ENCODE results near the gene BCAS3. TPM values are rescaled to one million over a fixed set of nuclear protein-coding genes. Genes with fewer than 3 reads are reported as not detected.

The BCAS3 gene
- total RNA-seq, 1 donor from 2014 or later: 75.9 TPM

- Histone ChIP-seq H3K27ac (peak overlapping the region; percentile 73 to 86), H3K27me3 (no peaks in the 10 kb centered on the region), H3K4me3 (no peak overlapping the region), H3K36me3 (no peaks in the 10 kb centered on the region), H3K9me3 (no peaks in the 10 kb centered on the region), H3K4me1 (peaks cover 4 to 27% of the 10 kb centered on the region in 2 donors)
- DNase-seq (ENCODE audit: low spot score in 2 of 2): no peak
- intact Hi-C loops (cut with DNase I): loop anchor here (5.0 kb wide), 2 partner anchors 110 to 300 kb away; no protein-coding TSS in a partner anchor
- no peak for TF ChIP-seq CTCF (IDR thresholded peaks at IDR 0.05)
These were observed 524.9 kb downstream of the BCAS3 start for GRCh38 chr17:61202564-61202963.

GRCh38 chr17:61203671-61204131 lies 526.0 kb downstream of the BCAS3 start:
- no peak for DNase-seq (ENCODE audit: low spot score in 2 of 2)
- no peak for TF ChIP-seq CTCF (IDR thresholded peaks at IDR 0.05)
- Histone ChIP-seq H3K36me3 (no peaks in the 10 kb centered on the region), H3K27ac (peak overlapping the region; percentile 73 to 86), H3K27me3 (no peaks in the 10 kb centered on the region), H3K9me3 (no peaks in the 10 kb centered on the region), H3K4me1 (peaks cover 4 to 27% of the 10 kb centered on the region in 2 donors), H3K4me3 (no peak overlapping the region)
- intact Hi-C loops (cut with DNase I): loop anchor here (5.0 kb wide), 2 partner anchors 109 to 301 kb away; no protein-coding TSS in a partner anchor

GRCh38 chr17:61204456-61204855 lies 526.8 kb downstream of the BCAS3 start:
- Histone ChIP-seq H3K4me1 (peaks cover 4 to 26% of the 10 kb centered on the region in 2 donors), H3K9me3 (no peaks in the 10 kb centered on the region), H3K4me3 (no peak overlapping the region), H3K36me3 (no peaks in the 10 kb centered on the region), H3K27me3 (no peaks in the 10 kb centered on the region), H3K27ac (peak overlapping the region; percentile 73 to 86)
- no peak for DNase-seq (ENCODE audit: low spot score in 2 of 2)
- TF ChIP-seq CTCF (IDR thresholded peaks at IDR 0.05): no peak
- intact Hi-C loops (cut with DNase I): loop anchor here (5.0 kb wide), 2 partner anchors 108 to 302 kb away; no protein-coding TSS in a partner anchor

GRCh38 chr17:61205401-61205800 lies 527.8 kb downstream of the BCAS3 start:
- Histone ChIP-seq H3K4me3 (no peak overlapping the region), H3K36me3 (no peaks in the 10 kb centered on the region), H3K9me3 (no peaks in the 10 kb centered on the region), H3K27me3 (no peaks in the 10 kb centered on the region), H3K27ac (no peak overlapping the region), H3K4me1 (peaks cover 3 to 25% of the 10 kb centered on the region in 2 donors)
- DNase-seq (ENCODE audit: low spot score in 2 of 2): no peak
- no peak for TF ChIP-seq CTCF (IDR thresholded peaks at IDR 0.05)
- intact Hi-C loops (cut with DNase I): no loop called here

- H3K27me3 ChIP-seq: no peaks in the 10 kb centered on the region
- no peak overlapping the region for H3K4me3 ChIP-seq
- no peaks in the 10 kb centered on the region for H3K9me3 ChIP-seq
- peaks cover 0 to 25% of the 10 kb centered on the region in 2 donors for H3K4me1 ChIP-seq
- H3K27ac ChIP-seq: no peak overlapping the region
- no peak for DNase-seq (ENCODE audit: low spot score in 2 of 2)
- no peaks in the 10 kb centered on the region for H3K36me3 ChIP-seq
- intact Hi-C loops (cut with DNase I): no loop called here
- no peak for TF ChIP-seq CTCF (IDR thresholded peaks at IDR 0.05)
These were observed 528.3 kb downstream of the BCAS3 start for GRCh38 chr17:61205931-61206330.

GRCh38 chr17:61206922-61207321 lies 529.3 kb downstream of the BCAS3 start:
- Histone ChIP-seq H3K27me3 (no peaks in the 10 kb centered on the region), H3K9me3 (no peaks in the 10 kb centered on the region), H3K36me3 (no peaks in the 10 kb centered on the region), H3K4me1 (peaks cover 0 to 25% of the 10 kb centered on the region in 2 donors), H3K4me3 (no peak overlapping the region), H3K27ac (no peak overlapping the region)
- intact Hi-C loops (cut with DNase I): no loop called here
- TF ChIP-seq CTCF (IDR thresholded peaks at IDR 0.05): no peak
- DNase-seq (ENCODE audit: low spot score in 2 of 2): no peak
